ENCODE data around the gene IPO7.

GRCh38 chr11:9384535-9385326, at the start of gene IPO7:
- no peak for TF ChIP-seq GATA2 (IDR thresholded peaks at IDR 0.05; ENCODE audit: low read depth, low read length)
- TF ChIP-seq GATA3 (IDR thresholded peaks at IDR 0.05; ENCODE audit: low read depth, low read length): no peak
